Naive thymus-derived CD4-positive, alpha-beta T cell (primary cell): ENCODE data around the gene RFC1. TPM values are rescaled to one million over a fixed set of nuclear protein-coding genes. Genes with fewer than 3 reads are reported as not detected.
A peak's percentile ranks its signal among the peaks of the same experiment; 100 is the strongest.
"Not testable (repeated sequence)": the region's sequence is repeated elsewhere in the genome, so short reads cannot be mapped to it uniquely, and the experiment has no call there.

Experiments
- ATAC-seq: fragments of 150-1000 bp; cut with Tn5 transposase; 2 replicates; pipeline ENCODE4 v1.10.0; 2021; ENCODE audit warnings: mild to moderate bottlenecking, moderate library complexity
- CTCF ChIA-PET: fragments of 350-600 bp; sonication (Branson Sonifier 250); formaldehyde crosslinking; loops from one replicate; lab custom pipeline; 2021; ENCODE audit warnings: antibody characterized with exemption; lab: Charles Lee
- POLR2A ChIA-PET: fragments of 350-600 bp; sonication (Branson Sonifier 250); formaldehyde crosslinking; loops from one replicate; lab custom pipeline; 2021; ENCODE audit warnings: antibody characterized with exemption, inconsistent platforms; lab: Charles Lee
- DNase-seq, 9 donors: peaks; one replicate each; pipeline versions ENCODE4 v3.0.0 to v3.0.0-alpha.2; 2020 to 2022; ENCODE audit warnings: mixed read lengths in 1 of 9
- H3K27ac ChIP-seq: one replicate; pipeline ENCODE4 v1.7.0; 2013; ENCODE audit warnings: mild to moderate bottlenecking, low read depth, low read length, moderate library complexity
- H3K27me3 ChIP-seq, 2 donors: one replicate each; pipeline ENCODE4 v1.7.0; 2013; ENCODE audit warnings: low read length in 2 of 2, mild to moderate bottlenecking in 2 of 2, moderate library complexity in 2 of 2; ENCODE audit not compliant: control insufficient read depth in 2 of 2, insufficient read depth in 2 of 2
- H3K36me3 ChIP-seq, 3 experiments: 1 replicate in 2 of 3; 2 replicates in 1 of 3; pipeline ENCODE4 v1.7.0; 2013; ENCODE audit warnings: low read length in 3 of 3, mild to moderate bottlenecking in 3 of 3, moderate library complexity in 1 of 3; ENCODE audit not compliant: insufficient read depth in 3 of 3, control insufficient read depth in 2 of 3
- H3K4me1 ChIP-seq, 2 donors: one replicate each; pipeline ENCODE4 v1.7.0; 2013; ENCODE audit warnings: low read length in 2 of 2, mild to moderate bottlenecking in 2 of 2, moderate library complexity in 1 of 2; ENCODE audit not compliant: control insufficient read depth in 2 of 2, insufficient read depth in 2 of 2
- H3K4me3 ChIP-seq: 2 replicates; pipeline ENCODE4 v1.7.0; 2013; ENCODE audit warnings: mild to moderate bottlenecking, low read length
- H3K9me3 ChIP-seq, 3 experiments: 1 replicate in 2 of 3; 2 replicates in 1 of 3; pipeline ENCODE4 v1.7.0; 2013; ENCODE audit warnings: low read length in 3 of 3; ENCODE audit not compliant: control insufficient read depth in 2 of 3
- H3K27ac Mint-ChIP-seq, 9 donors: one replicate each; pipeline ENCODE4 v1.8.0; 2020 to 2022; ENCODE audit warnings: mixed read lengths in 9 of 9, mild to moderate bottlenecking in 8 of 9, moderate library complexity in 5 of 9, inconsistent platforms in 2 of 9
- H3K27me3 Mint-ChIP-seq, 5 donors: one replicate each; pipeline ENCODE4 v1.8.0; 2021 to 2022; ENCODE audit warnings: mixed read lengths in 5 of 5, mild to moderate bottlenecking in 1 of 5
- H3K36me3 Mint-ChIP-seq, 5 donors: one replicate each; pipeline ENCODE4 v1.8.0; 2020 to 2022; ENCODE audit warnings: mixed read lengths in 5 of 5, mild to moderate bottlenecking in 3 of 5, inconsistent platforms in 1 of 5
- H3K4me1 Mint-ChIP-seq, 7 donors: one replicate each; pipeline ENCODE4 v1.8.0; 2020 to 2022; ENCODE audit warnings: mixed read lengths in 7 of 7, mild to moderate bottlenecking in 3 of 7, inconsistent platforms in 1 of 7
- H3K4me3 Mint-ChIP-seq, 10 donors: one replicate each; pipeline ENCODE4 v1.8.0; 2020 to 2022; ENCODE audit warnings: mild to moderate bottlenecking in 10 of 10, mixed read lengths in 10 of 10, moderate library complexity in 6 of 10, inconsistent platforms in 2 of 10
- H3K9me3 Mint-ChIP-seq, 11 donors: one replicate each; pipeline ENCODE4 v1.8.0; 2020 to 2022; ENCODE audit warnings: mixed read lengths in 11 of 11, mild to moderate bottlenecking in 4 of 11, inconsistent platforms in 1 of 11, moderate library complexity in 1 of 11
- intact Hi-C, 2 donors: fragments of 100-400 bp; cut with micrococcal nuclease; formaldehyde crosslinking; loops; one replicate each; pipeline ENCODE4 v1.15.1; 2023
- polyA plus RNA-seq, 2 donors: library from polyadenylated mRNA; unstranded; fragments of 300-500 nt; fragmentation: Illumina TruSeq; gene quantifications; one replicate each; pipeline ENCODE4 v1.2.3, GENCODE V29; 2021
- total RNA-seq, 6 experiments: library from RNA in 5 of 6; stranded (reverse) in 5 of 6; gene quantifications; 1 replicate in 5 of 6; 2 replicates in 1 of 6; pipeline ENCODE4 v1.2.3 and lab custom pipeline; 2021 to 2026

The RFC1 gene
- total and polyA plus RNA-seq, 7 experiments from 2014 or later, result 33.8 to 66.4 (median 63.7) TPM

DNA sequence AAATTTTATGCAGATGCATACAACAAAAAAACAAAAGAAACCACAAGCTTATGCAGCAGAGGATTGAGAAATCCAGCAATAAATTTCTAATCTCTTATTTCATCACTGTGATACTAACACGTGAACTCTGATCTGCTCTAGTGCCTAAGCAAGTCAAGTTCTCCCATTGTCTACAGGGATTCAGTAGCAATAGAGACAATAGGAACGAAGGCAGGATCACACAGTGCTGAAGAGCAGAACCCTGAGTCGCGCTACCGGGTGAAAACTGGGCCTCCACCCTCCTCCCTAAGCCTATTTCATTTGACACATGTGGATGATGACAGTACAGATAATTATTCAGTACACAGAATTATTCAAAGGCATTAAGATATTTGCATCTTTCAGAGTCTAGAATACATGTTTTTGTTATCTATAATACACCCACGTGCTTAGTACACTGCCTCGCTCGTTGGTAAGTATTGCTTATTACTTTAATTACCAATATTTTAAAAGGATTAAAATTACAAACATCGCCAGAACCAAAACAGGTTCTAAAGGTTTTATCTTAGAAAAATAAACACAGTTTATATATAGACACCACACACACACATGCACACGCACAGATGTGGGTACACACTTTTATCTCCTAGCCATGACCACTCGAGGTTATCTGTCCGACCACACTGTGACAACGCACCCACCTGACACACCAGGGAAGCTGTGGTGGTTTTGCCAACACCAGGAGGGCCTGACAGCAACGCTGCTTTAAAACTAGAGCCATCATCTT lies 60.1 kb downstream of the RFC1 start:
- Histone ChIP-seq H3K9me3 (no peaks in the 10 kb centered on the region), H3K27me3 (no peaks in the 10 kb centered on the region), H3K4me1 (no peaks in the 10 kb centered on the region), H3K36me3 (peaks cover 15 to 73% (median 20%) of the 10 kb centered on the region in 3 experiments), H3K4me3 (no peak overlapping the region), H3K27ac (no peak overlapping the region)
- CTCF ChIA-PET, result no interaction called here
- H3K27ac Mint-ChIP-seq, result peak overlapping the region in 1 of 9 donors; percentile 59
- no peak overlapping the region for H3K4me3 Mint-ChIP-seq
- H3K36me3 Mint-ChIP-seq, result peaks cover 23 to 68% (median 36%) of the 10 kb centered on the region in 5 donors
- POLR2A ChIA-PET, result no interaction called here
- H3K4me1 Mint-ChIP-seq, result peaks cover 0 to 10% (median 0%) of the 10 kb centered on the region in 7 donors
- DNase-seq (no peak), ATAC-seq (no peak)
- intact Hi-C loops, result no loop called here
- no peaks in the 10 kb centered on the region for H3K9me3 Mint-ChIP-seq
- H3K27me3 Mint-ChIP-seq, result no peaks in the 10 kb centered on the region

DNA sequence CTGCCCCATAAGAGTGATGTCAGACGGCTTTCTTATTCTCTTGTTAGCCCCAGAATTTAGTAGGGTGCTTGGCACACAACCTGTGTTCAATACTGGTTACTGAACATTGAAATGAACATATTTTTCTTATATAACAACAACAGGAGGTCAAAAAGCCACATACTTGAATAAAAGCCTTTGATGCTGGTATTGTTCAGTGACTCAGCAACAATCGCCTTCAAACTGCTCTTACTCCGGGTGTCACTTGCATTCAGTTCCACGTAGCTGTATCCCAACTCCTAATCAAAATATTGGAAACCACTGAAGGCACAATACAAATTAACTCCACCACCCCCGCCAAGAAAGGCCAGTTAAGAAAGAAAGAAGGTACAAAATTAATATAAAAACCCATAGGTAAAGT lies 61.5 kb downstream of the RFC1 start:
- no peaks in the 10 kb centered on the region for H3K9me3 ChIP-seq
- H3K27me3 Mint-ChIP-seq, result no peaks in the 10 kb centered on the region
- peaks cover 23 to 77% (median 43%) of the 10 kb centered on the region in 5 donors for H3K36me3 Mint-ChIP-seq
- CTCF ChIA-PET, result no interaction called here
- peaks cover 12 to 74% (median 22%) of the 10 kb centered on the region in 3 experiments for H3K36me3 ChIP-seq
- intact Hi-C loops, result loop anchor here in 1 of 2 donors (5.0 kb wide), 1 partner anchor 402 kb away; no protein-coding TSS in a partner anchor
- no peak overlapping the region for H3K4me3 ChIP-seq
- POLR2A ChIA-PET, result no interaction called here
- H3K27me3 ChIP-seq, result no peaks in the 10 kb centered on the region
- no peak overlapping the region for H3K27ac ChIP-seq
- H3K4me1 Mint-ChIP-seq, result peaks cover 0 to 10% (median 0%) of the 10 kb centered on the region in 7 donors
- H3K4me1 ChIP-seq, result no peaks in the 10 kb centered on the region
- no peak for ATAC-seq
- H3K9me3 Mint-ChIP-seq, result no peaks in the 10 kb centered on the region
- DNase-seq, result no peak
- H3K4me3 Mint-ChIP-seq, result no peak overlapping the region
- peak overlapping the region in 1 of 9 donors; percentile 10 for H3K27ac Mint-ChIP-seq

DNA sequence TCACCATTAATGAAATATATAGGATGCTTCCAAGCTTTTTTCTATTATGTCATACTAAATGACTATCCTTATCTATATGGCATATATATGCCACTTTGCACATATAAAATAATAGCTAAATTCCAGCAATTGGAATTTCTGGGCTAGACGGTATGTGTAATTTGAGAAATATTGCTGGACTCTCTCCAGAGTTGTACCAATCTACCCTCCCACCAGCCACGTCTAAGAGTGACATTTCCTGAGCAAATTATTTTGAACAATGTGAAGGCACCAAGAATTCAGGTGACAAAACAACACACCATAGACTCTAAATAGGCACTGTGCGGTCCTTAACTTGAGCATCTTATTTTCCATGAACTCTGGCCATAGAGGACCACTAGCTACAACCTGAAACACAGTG lies 62.3 kb downstream of the RFC1 start:
- no peak overlapping the region for H3K27ac Mint-ChIP-seq
- peaks cover 11 to 73% (median 16%) of the 10 kb centered on the region in 3 experiments for H3K36me3 ChIP-seq
- DNase-seq, result no peak
- no peaks in the 10 kb centered on the region for H3K9me3 Mint-ChIP-seq
- ChIA-PET CTCF (interaction anchor here (0.6 kb wide), 1 partner anchor 509 kb away, joined by 3 read pairs; no protein-coding TSS in a partner anchor), POLR2A (no interaction called here)
- H3K27me3 ChIP-seq, result no peaks in the 10 kb centered on the region
- H3K4me3 ChIP-seq, result no peak overlapping the region
- H3K36me3 Mint-ChIP-seq, result peaks cover 22 to 79% (median 44%) of the 10 kb centered on the region in 5 donors
- ATAC-seq, result no peak
- no peak overlapping the region for H3K4me3 Mint-ChIP-seq
- intact Hi-C loops, result loop anchor here in 1 of 2 donors (5.0 kb wide), 1 partner anchor 402 kb away; no protein-coding TSS in a partner anchor
- peaks cover 0 to 10% (median 0%) of the 10 kb centered on the region in 7 donors for H3K4me1 Mint-ChIP-seq
- no peak overlapping the region for H3K27ac ChIP-seq
- H3K27me3 Mint-ChIP-seq, result no peaks in the 10 kb centered on the region
- H3K9me3 ChIP-seq, result no peaks in the 10 kb centered on the region
- no peaks in the 10 kb centered on the region for H3K4me1 ChIP-seq

DNA sequence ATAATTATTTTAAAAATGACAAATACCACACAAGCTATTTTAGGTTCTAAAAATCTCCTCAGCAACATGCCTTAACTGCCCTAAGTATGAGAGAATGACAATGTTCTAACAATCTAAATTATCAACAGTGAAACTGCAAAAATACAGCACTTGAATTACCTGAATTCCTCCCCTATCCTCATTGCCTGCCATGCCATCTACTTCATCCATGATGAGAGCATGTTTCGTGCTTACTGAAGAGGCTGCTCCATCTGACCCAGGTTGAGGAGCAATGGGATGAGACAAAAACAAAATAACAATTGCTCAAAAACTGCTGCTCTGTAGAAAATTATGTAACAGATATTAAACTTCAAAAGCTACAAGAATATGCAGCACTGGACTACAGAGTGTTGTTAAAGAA lies 63.3 kb downstream of the RFC1 start:
- Mint-ChIP-seq H3K27me3 (no peaks in the 10 kb centered on the region), H3K4me1 (peaks cover 0 to 6% (median 0%) of the 10 kb centered on the region in 7 donors), H3K9me3 (no peaks in the 10 kb centered on the region), H3K4me3 (no peak overlapping the region), H3K27ac (peak overlapping the region in 2 of 9 donors; percentile 15 to 56), H3K36me3 (peaks cover 15 to 79% (median 47%) of the 10 kb centered on the region in 5 donors)
- no peaks in the 10 kb centered on the region for H3K9me3 ChIP-seq
- no peaks in the 10 kb centered on the region for H3K4me1 ChIP-seq
- ATAC-seq (no peak), DNase-seq (no peak)
- ChIA-PET POLR2A (interaction anchor here (0.5 kb wide), 1 partner anchor 1125 kb away, joined by 3 read pairs; no protein-coding TSS in a partner anchor), CTCF (no interaction called here)
- no peak overlapping the region for H3K27ac ChIP-seq
- H3K4me3 ChIP-seq, result no peak overlapping the region
- intact Hi-C loops, result loop anchor here in 1 of 2 donors (5.0 kb wide), 1 partner anchor 401 kb away; no protein-coding TSS in a partner anchor
- H3K27me3 ChIP-seq, result no peaks in the 10 kb centered on the region
- peaks cover 8 to 69% (median 16%) of the 10 kb centered on the region in 3 experiments for H3K36me3 ChIP-seq

DNA sequence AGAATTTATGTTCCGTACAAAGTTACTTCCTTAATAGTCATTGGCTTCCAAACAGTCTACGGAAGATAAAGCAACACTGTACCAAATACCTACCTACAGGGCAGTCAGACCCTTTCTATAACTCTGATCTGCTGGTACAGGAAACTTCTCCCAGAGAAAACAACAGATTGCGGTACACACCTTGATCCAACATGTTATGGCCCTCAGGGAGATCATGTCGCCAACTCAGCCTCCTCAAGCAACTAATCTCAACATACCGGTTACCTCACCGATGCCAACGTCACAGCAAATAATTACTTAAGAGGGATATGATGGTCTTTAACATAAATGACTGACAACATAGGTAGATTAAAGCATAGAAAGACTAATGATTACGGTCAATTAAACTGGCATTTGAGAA lies 70.4 kb downstream of the RFC1 start:
- POLR2A ChIA-PET, result no interaction called here
- H3K4me3 ChIP-seq, result no peak overlapping the region
- peaks cover 11 to 74% (median 54%) of the 10 kb centered on the region in 5 donors for H3K36me3 Mint-ChIP-seq

DNA sequence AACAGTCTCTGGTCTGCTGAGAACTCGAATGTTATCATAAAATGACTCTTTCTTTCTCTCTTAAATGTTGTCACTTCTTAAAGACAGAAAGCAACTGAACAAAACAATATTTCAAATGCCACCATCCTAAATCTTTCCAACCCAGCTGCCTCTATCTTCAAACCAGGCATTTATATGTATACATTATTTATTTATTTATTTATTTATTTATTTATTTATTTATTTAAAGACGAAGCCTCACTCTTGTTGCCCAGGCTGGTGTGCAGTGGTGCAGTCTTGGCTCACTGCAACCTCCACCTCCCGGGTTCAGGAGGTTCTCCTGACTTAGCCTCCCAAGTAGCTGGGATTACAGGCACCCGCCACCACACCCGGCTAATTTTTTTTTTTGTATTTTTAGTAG lies 73.7 kb downstream of the RFC1 start:
- intact Hi-C loops, ATAC-seq, CTCF ChIA-PET, H3K4me3 Mint-ChIP-seq, H3K9me3 ChIP-seq, DNase-seq, H3K27me3 ChIP-seq, H3K4me1 Mint-ChIP-seq, H3K27ac Mint-ChIP-seq, H3K9me3 Mint-ChIP-seq, H3K4me3 ChIP-seq, H3K4me1 ChIP-seq, H3K27ac ChIP-seq, H3K27me3 Mint-ChIP-seq: not testable (repeated sequence)
- peaks cover 19 to 63% (median 47%) of the 10 kb centered on the region in 5 donors for H3K36me3 Mint-ChIP-seq
- POLR2A ChIA-PET, result interaction anchor here (0.6 kb wide), 1 partner anchor 257 kb away, joined by 3 read pairs; no protein-coding TSS in a partner anchor
- H3K36me3 ChIP-seq, result peaks cover 8 to 76% (median 8%) of the 10 kb centered on the region in 3 experiments

More for the DNA sequence above, 70.4 kb downstream of the RFC1 start:
- CTCF ChIA-PET, result no interaction called here
- ATAC-seq (no peak), DNase-seq (no peak)
- H3K4me1 Mint-ChIP-seq, result peaks cover 0 to 4% (median 0%) of the 10 kb centered on the region in 7 donors
- Histone ChIP-seq H3K27me3 (no peaks in the 10 kb centered on the region), H3K27ac (no peak overlapping the region), H3K9me3 (no peaks in the 10 kb centered on the region), H3K36me3 (peaks cover 4 to 71% (median 9%) of the 10 kb centered on the region in 3 experiments), H3K4me1 (no peaks in the 10 kb centered on the region)
- H3K27ac Mint-ChIP-seq, result peak overlapping the region in 2 of 9 donors; percentile 27 to 36
- H3K4me3 Mint-ChIP-seq, result no peak overlapping the region
- intact Hi-C loops, result no loop called here
- peaks cover 0 to 5% (median 0%) of the 10 kb centered on the region in 11 donors for H3K9me3 Mint-ChIP-seq
- no peaks in the 10 kb centered on the region for H3K27me3 Mint-ChIP-seq
